Measurements from ENCODE around the gene ROR2. TPM values are rescaled to one million over a fixed set of nuclear protein-coding genes. Genes with fewer than 3 reads are reported as not detected.

ROR2 gene
- total RNA-seq, 1 experiment from 2014 or later, result 5.9 TPM

- ATAC-seq (no peak), DNase-seq (ENCODE audit: low read depth, low spot score) (no peak)
- no peak overlapping the region for H3K27ac ChIP-seq (ENCODE audit: low read length)
- TF ChIP-seq CTCF (IDR thresholded peaks at IDR 0.05) (no peak), REST (IDR thresholded peaks at IDR 0.05; ENCODE audit: insufficient read depth in 1 of 2, low read depth in 2 of 2, low read length in 1 of 2) (no peak), POLR2AphosphoS5 (IDR thresholded peaks at IDR 0.05; ENCODE audit: low read depth, low read length) (no peak), SIN3A (IDR thresholded peaks at IDR 0.05; ENCODE audit: borderline replicate concordance, insufficient read depth, low read depth, low read length) (no peak), TCF7L2 (IDR thresholded peaks at IDR 0.05; ENCODE audit: low read depth, low read length) (no peak)
- no peaks in the 10 kb centered on the region for H3K9me3 ChIP-seq (ENCODE audit: control insufficient read depth, insufficient read depth, low read depth, low read length)
- in situ Hi-C loops (cut with HindIII; ENCODE audit: low pct_unique_long_range_greater_than_20kb, low sequenced_read_pairs) (no loop called here), intact Hi-C loops (cut with micrococcal nuclease; ENCODE audit: unreplicated experiment) (no loop called here)
- no peaks in the 10 kb centered on the region for H3K4me1 ChIP-seq (ENCODE audit: control insufficient read depth, insufficient read depth, low read length)
- no peaks in the 10 kb centered on the region for H3K27me3 ChIP-seq (ENCODE audit: control insufficient read depth, insufficient read depth, low read length)
- ChIA-PET POLR2A (interaction anchor here (0.6 kb wide), 1 partner anchor 65 kb away, joined by 4 read pairs; no protein-coding TSS in a partner anchor), CTCF (no interaction called here)
- H3K36me3 ChIP-seq (ENCODE audit: control insufficient read depth, insufficient read depth, low read length), result no peaks in the 10 kb centered on the region
- no TSS peak for BruUV-seq (replicated peaks)
- no peak overlapping the region for H3K4me3 ChIP-seq (ENCODE audit: low read depth in 2 of 2, low read length in 2 of 2)
Observed at GRCh38 chr9:91690540-91691249, 259.3 kb downstream of the ROR2 start.

GRCh38 chr9:91689006-91689405 is 261.0 kb downstream of the ROR2 start:
- Histone ChIP-seq H3K4me1 (ENCODE audit: control insufficient read depth, insufficient read depth, low read length) (no peaks in the 10 kb centered on the region), H3K4me3 (ENCODE audit: low read depth in 2 of 2, low read length in 2 of 2) (no peak overlapping the region), H3K9me3 (ENCODE audit: control insufficient read depth, insufficient read depth, low read depth, low read length) (no peaks in the 10 kb centered on the region), H3K27ac (ENCODE audit: low read length) (no peak overlapping the region), H3K27me3 (ENCODE audit: control insufficient read depth, insufficient read depth, low read length) (no peaks in the 10 kb centered on the region), H3K36me3 (ENCODE audit: control insufficient read depth, insufficient read depth, low read length) (no peaks in the 10 kb centered on the region)
- ATAC-seq (no peak; the same call in 1 of the 2 replicates), DNase-seq (ENCODE audit: low read depth, low spot score) (no peak)
- ChIA-PET POLR2A (no interaction called here), CTCF (no interaction called here)
- no peak for TF ChIP-seq REST (IDR thresholded peaks at IDR 0.05; ENCODE audit: insufficient read depth in 1 of 2, low read depth in 2 of 2, low read length in 1 of 2)
- intact Hi-C loops (cut with micrococcal nuclease; ENCODE audit: unreplicated experiment) (no loop called here), in situ Hi-C loops (cut with HindIII; ENCODE audit: low pct_unique_long_range_greater_than_20kb, low sequenced_read_pairs) (no loop called here)
- BruUV-seq (replicated peaks), result no TSS peak

Measured in Panc1 (cell line).